Karpas-422 (cell line): ENCODE results near the gene RNF166. TPM values are rescaled to one million over a fixed set of nuclear protein-coding genes. Genes with fewer than 3 reads are reported as not detected.

Experiments
- DNase-seq: peaks from one replicate; pipeline ENCODE4 v3.0.0-alpha.2; 2015
- H2AFZ ChIP-seq: fragments of 200-600 bp; sonication (generic); 2 replicates; pipeline ENCODE4 v1.6.1; 2014; ENCODE audit warnings: antibody characterized with exemption, low read length, mixed read lengths
- H3K27ac ChIP-seq: fragments of 200-600 bp; sonication (generic); 2 replicates; pipeline ENCODE4 v1.5.1; 2014; ENCODE audit warnings: mild to moderate bottlenecking, low read length, moderate library complexity
- H3K27me3 ChIP-seq: fragments of 200-600 bp; sonication (generic); 2 replicates; pipeline ENCODE4 v1.6.1; 2014; ENCODE audit warnings: low read length, mixed read lengths
- H3K36me3 ChIP-seq: fragments of 200-600 bp; sonication (generic); 2 replicates; pipeline ENCODE4 v1.6.1; 2014; ENCODE audit warnings: low read length, mixed read lengths; ENCODE audit not compliant: insufficient read depth
- H3K4me1 ChIP-seq: fragments of 200-600 bp; sonication (generic); 2 replicates; pipeline ENCODE4 v1.6.1; 2014; ENCODE audit warnings: mild to moderate bottlenecking, low read length, mixed read lengths
- H3K4me2 ChIP-seq: fragments of 200-600 bp; sonication (generic); 2 replicates; pipeline ENCODE4 v1.6.1; 2014; ENCODE audit warnings: low read length, low read depth, mild to moderate bottlenecking; ENCODE audit not compliant: poor library complexity, severe bottlenecking
- H3K4me3 ChIP-seq: fragments of 200-600 bp; sonication (generic); 2 replicates; pipeline ENCODE4 v1.5.1; 2014; ENCODE audit warnings: mild to moderate bottlenecking, antibody characterized with exemption, low read length, mixed read lengths
- H3K79me2 ChIP-seq: fragments of 200-600 bp; sonication (generic); 2 replicates; pipeline ENCODE4 v1.6.1; 2014; ENCODE audit warnings: mild to moderate bottlenecking, low read length, mixed read lengths
- H3K9ac ChIP-seq: fragments of 200-600 bp; sonication (generic); 2 replicates; pipeline ENCODE4 v1.6.0; 2014; ENCODE audit warnings: low read length
- H3K9me2 ChIP-seq: fragments of 200-600 bp; sonication (generic), shearing (Covaris generic); replicated peaks from 2 replicates; pipeline ENCODE4 v1.6.0; 2014; ENCODE audit warnings: mild to moderate bottlenecking, low read length, moderate library complexity; ENCODE audit not compliant: insufficient read depth
- H3K9me3 ChIP-seq: fragments of 300-700, 200-600 bp; sonication (generic); 2 replicates; pipeline ENCODE4 v1.6.1; 2014; ENCODE audit warnings: low read length, mixed read lengths
- H4K20me1 ChIP-seq: fragments of 200-600 bp; sonication (generic); 2 replicates; pipeline ENCODE4 v1.6.1; 2014; ENCODE audit warnings: mild to moderate bottlenecking, antibody characterized with exemption, low read length, low read depth; ENCODE audit not compliant: insufficient read depth
- total RNA-seq: library from RNA; depleted of rRNA; stranded (reverse); fragments of >200 nt; shearing (Covaris generic); gene quantifications from 2 replicates; pipeline ENCODE4 v1.2.3, GENCODE V29; 2014; ENCODE audit warnings: low replicate concordance

The RNF166 gene
- total RNA-seq, 1 experiment from 2014 or later, result 16.9 TPM

DNA sequence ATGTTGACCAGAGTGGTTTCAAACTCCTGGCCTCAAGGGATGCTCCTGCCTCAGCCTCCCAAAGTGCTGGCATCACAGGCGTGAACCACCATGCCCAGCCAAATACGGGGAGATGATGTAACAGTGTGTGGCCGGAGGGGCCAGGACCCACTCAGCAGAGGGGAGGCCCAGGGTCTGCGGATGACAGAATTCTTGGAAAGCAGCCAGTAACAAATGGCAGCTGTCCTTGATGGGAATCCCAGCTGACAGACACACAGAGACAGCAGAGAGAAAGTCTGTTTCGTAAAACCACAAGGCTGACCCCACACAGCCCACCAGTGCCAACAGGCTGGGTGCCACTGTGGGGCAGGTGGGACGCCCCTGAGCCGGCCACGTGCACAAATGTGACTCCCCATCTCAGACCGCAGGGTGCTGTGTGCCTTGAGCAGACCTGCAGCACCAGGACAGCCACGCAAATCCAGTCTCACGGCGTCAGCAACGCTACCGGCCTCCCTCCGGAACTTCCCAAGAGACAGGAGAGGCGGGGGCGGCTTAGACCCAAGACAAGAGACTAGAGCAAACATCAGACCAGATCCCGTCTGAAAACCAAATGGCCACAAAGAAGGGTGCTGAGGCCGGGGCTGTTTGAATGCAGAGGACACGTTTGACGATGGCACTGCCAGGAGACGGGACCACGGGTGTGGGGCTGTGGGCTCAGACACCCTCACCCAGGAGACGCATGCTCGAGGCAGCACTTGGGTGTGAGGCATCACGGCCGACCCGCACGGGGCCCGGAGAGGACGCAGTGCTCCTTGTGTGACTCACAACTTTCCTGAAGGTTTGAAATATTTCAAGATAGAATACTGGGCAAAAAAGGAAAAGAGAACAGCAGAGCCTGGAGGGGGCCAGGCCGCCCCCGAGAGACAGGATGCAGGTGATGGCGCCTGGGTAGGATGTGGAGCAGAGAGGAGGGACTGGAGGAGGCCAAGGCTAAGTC is 24.7 kb upstream of the RNF166 start:
- no peaks in the 10 kb centered on the region for H3K9me2 ChIP-seq
- no peak overlapping the region for H3K27ac ChIP-seq
- H4K20me1 ChIP-seq, result no peaks in the 10 kb centered on the region
- no peaks in the 10 kb centered on the region for H3K79me2 ChIP-seq
- H3K4me3 ChIP-seq, result no peak overlapping the region
- no peak for DNase-seq
- H3K27me3 ChIP-seq, result no peaks in the 10 kb centered on the region
- no peaks in the 10 kb centered on the region for H3K4me1 ChIP-seq
- no peaks in the 10 kb centered on the region for H3K36me3 ChIP-seq
- H3K9me3 ChIP-seq, result no peaks in the 10 kb centered on the region
- no peak overlapping the region for H2AFZ ChIP-seq
- no peak overlapping the region for H3K4me2 ChIP-seq
- H3K9ac ChIP-seq, result no peak overlapping the region

DNA sequence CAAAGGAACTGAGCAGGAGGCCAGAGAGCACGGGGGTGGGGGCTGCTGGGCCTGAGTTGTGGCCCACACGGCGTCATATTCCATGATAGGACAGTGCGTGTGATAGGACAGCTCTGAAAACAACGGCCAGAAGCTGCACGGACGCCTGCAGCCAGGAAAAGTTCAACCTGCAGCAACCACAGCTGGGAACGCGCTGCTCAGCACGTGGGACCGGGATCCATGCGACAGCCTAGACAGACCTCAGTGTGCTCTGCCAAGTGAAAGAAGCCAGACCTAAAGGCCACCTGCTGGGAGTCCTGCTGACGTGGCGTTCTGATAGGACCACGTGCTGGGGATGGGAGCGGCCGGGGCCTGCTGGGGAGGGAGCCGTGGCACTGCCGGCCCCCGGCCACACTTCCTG is 21.7 kb upstream of the RNF166 start:
- peaks cover 8% of the 10 kb centered on the region; the same call in 1 of the 2 replicates for H3K4me1 ChIP-seq

DNA sequence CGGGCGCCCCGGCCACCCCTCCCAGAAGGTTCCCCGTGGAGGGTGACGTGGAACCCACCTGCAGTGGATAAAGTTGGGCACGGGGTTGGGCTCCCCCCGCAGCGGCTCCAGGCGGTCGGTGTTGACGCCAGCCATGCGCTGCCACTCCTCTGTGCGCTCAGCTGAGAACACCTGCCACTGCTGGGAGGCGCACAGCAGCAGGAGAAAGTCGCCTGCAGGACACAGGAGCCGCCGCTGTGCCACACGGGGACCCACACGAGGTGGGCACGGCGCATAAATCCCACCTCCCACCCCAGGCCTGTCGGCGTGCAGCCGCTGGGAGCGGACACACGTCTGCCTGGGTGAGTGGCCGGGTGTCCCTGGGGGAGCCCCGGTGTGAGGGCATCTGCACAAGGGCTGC is 20.8 kb upstream of the RNF166 start:
- Histone ChIP-seq H3K9me3 (no peaks in the 10 kb centered on the region), H3K27me3 (no peaks in the 10 kb centered on the region), H4K20me1 (no peaks in the 10 kb centered on the region), H3K4me1 (peaks cover 8% of the 10 kb centered on the region; the same call in 1 of the 2 replicates), H3K36me3 (no peaks in the 10 kb centered on the region), H3K9me2 (no peaks in the 10 kb centered on the region), H3K79me2 (no peaks in the 10 kb centered on the region), H3K27ac (no peak overlapping the region), H3K4me2 (no peak overlapping the region), H3K4me3 (no peak overlapping the region), H3K9ac (no peak overlapping the region), H2AFZ (no peak overlapping the region)
- DNase-seq, result no peak

More for the DNA sequence above, 21.7 kb upstream of the RNF166 start:
- H2AFZ ChIP-seq, result no peak overlapping the region
- no peaks in the 10 kb centered on the region for H3K27me3 ChIP-seq
- H3K9me3 ChIP-seq, result no peaks in the 10 kb centered on the region
- DNase-seq, result no peak
- no peak overlapping the region for H3K4me2 ChIP-seq
- H3K79me2 ChIP-seq, result no peaks in the 10 kb centered on the region
- no peaks in the 10 kb centered on the region for H3K9me2 ChIP-seq
- H3K4me3 ChIP-seq, result no peak overlapping the region
- H4K20me1 ChIP-seq, result no peaks in the 10 kb centered on the region
- H3K27ac ChIP-seq, result no peak overlapping the region
- H3K9ac ChIP-seq, result no peak overlapping the region
- no peaks in the 10 kb centered on the region for H3K36me3 ChIP-seq

DNA sequence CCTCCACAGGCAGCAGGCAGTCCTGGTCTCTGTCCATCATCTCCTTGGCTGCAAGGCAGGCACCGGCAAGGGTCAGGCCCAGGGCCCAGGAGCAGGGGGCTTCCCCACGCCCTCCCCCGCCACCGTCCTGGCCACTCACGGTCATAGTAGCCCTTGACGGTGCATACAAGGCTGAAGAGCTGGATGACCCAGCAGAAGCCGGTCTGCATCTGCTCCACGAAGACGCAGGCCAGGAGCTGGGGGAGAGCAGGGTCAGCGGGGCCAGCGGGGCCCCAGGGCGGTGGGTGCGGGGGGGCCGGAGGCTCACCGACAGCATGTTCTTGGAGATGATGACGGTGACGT is 20.2 kb upstream of the RNF166 start:
- H3K4me3 ChIP-seq, result no peak overlapping the region
- H3K27me3 ChIP-seq, result no peaks in the 10 kb centered on the region
- no peaks in the 10 kb centered on the region for H3K9me2 ChIP-seq
- no peak overlapping the region for H3K4me2 ChIP-seq
- H3K27ac ChIP-seq, result no peak overlapping the region
- H3K4me1 ChIP-seq, result peaks cover 8% of the 10 kb centered on the region; the same call in 1 of the 2 replicates
- no peaks in the 10 kb centered on the region for H3K79me2 ChIP-seq
- no peak overlapping the region for H2AFZ ChIP-seq
- H3K9me3 ChIP-seq, result no peaks in the 10 kb centered on the region
- DNase-seq, result no peak
- H4K20me1 ChIP-seq, result no peaks in the 10 kb centered on the region
- H3K9ac ChIP-seq, result no peak overlapping the region
- H3K36me3 ChIP-seq, result no peaks in the 10 kb centered on the region

DNA sequence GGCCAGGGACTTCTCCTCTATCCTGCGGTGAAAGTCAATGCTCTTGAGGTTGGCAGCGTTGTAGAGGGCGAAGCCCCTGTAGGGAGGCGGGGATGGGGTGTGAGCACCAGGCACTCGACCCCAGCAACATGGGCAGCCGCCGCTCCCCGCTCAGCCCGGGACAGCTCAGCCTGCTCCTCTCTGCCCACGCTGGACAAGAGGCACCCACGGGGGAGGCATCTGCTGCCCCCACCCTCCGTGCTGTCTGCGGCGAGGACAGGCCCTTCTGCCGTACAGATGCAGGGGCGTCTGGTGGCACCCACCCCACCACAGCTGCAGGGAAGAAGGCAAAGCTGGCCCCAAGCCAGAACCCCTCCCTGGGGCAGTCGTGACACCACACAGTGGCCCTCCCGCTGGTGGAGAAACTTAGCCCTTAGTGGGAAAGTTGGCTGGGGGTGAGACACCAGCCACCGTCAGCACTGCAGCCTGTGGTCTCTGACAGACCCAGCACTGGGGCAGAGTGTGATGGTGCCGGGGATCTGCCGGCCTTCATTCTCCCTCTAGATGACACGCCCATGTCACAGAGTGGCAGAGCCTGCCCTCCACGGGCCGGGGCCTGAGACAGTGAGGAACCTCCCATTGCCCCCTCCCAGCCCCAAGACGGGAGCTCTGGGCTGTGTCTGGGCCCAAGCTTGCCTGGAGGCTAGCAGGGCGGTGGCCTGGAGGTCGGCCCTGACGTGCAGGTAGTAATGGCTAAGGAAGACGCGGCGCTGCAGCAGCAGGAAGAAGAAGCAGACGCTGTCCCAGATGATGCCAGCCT is 19.6 kb upstream of the RNF166 start:
- no peak overlapping the region for H3K4me2 ChIP-seq
- H3K27me3 ChIP-seq, result no peaks in the 10 kb centered on the region
- no peaks in the 10 kb centered on the region for H3K79me2 ChIP-seq
- no peak overlapping the region for H3K9ac ChIP-seq
- H3K4me1 ChIP-seq, result peaks cover 8% of the 10 kb centered on the region; the same call in 1 of the 2 replicates
- H3K27ac ChIP-seq, result no peak overlapping the region
- no peak overlapping the region for H2AFZ ChIP-seq
- H3K9me3 ChIP-seq, result no peaks in the 10 kb centered on the region
- no peaks in the 10 kb centered on the region for H4K20me1 ChIP-seq
- no peaks in the 10 kb centered on the region for H3K9me2 ChIP-seq
- H3K4me3 ChIP-seq, result no peak overlapping the region
- DNase-seq, result peak; percentile 53
- H3K36me3 ChIP-seq, result no peaks in the 10 kb centered on the region

DNA sequence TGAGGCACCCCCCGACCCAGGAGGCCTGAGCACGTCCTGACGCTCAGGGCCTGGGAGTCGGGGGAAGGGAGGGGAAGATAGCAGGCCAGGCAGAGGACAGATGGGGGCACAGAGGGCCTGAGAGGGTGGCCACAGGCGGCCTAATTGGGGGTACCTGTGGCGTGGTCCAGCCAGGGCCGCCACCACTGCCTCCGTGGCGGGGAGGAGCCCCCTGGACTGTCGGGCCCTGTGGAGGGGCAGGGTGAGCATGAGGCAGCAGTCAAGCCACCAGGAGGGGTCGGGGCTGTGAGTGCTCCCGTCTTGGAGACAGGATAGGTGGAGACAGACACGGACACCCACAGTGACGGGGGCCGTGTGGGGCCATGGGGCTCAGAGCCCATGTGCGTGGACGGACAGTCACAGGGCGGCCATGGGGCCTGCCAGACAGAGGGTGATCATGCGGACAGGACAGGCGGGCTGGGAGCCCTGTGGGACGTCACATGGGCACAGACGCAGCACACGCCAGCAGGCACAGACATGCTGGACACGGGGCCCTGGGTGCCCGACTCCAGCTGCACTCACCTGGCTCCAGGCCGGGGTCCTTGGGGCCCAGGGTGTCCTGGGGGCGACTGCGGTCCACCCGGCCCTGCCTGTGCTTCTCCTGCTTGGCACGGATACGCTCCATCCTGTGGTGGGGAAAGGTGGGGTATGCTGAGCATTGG is 18.8 kb upstream of the RNF166 start:
- Histone ChIP-seq H3K27ac (no peak overlapping the region), H3K4me3 (no peak overlapping the region), H3K9ac (0 out of 2 replicates have a peak overlapping the region, but pooled peaks have one; percentile 14), H2AFZ (no peak overlapping the region), H3K9me3 (no peaks in the 10 kb centered on the region), H4K20me1 (no peaks in the 10 kb centered on the region), H3K79me2 (no peaks in the 10 kb centered on the region), H3K4me2 (peak overlapping the region; percentile 22), H3K9me2 (no peaks in the 10 kb centered on the region), H3K27me3 (no peaks in the 10 kb centered on the region), H3K4me1 (peaks cover 8% of the 10 kb centered on the region; the same call in 1 of the 2 replicates), H3K36me3 (no peaks in the 10 kb centered on the region)
- no peak for DNase-seq

DNA sequence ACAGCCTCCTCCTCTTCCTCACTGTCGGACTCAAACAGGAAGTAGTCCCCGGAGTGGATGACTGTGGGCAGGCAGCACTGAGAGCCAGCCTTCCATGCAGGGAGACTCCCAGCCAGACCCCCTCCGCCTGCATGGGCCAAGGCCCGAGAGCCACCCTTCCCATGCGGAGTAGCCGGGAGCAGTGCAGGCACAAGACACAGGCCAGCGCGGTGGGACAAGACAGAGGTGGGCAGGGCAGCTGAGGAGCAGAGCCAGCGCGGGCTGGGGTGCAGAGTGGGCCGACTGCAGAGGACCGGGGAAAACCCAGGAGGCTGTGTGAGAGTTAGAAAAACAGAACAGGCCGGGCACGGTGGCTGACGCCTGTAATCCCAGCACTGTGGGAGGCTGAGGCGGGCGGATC is 17.7 kb upstream of the RNF166 start:
- DNase-seq, result no peak
- no peaks in the 10 kb centered on the region for H3K36me3 ChIP-seq
- peaks cover 8% of the 10 kb centered on the region; the same call in 1 of the 2 replicates for H3K4me1 ChIP-seq
- no peaks in the 10 kb centered on the region for H3K27me3 ChIP-seq
- H3K27ac ChIP-seq, result no peak overlapping the region
- no peak overlapping the region for H3K9ac ChIP-seq
- no peak overlapping the region for H2AFZ ChIP-seq
- no peaks in the 10 kb centered on the region for H3K9me3 ChIP-seq
- no peaks in the 10 kb centered on the region for H4K20me1 ChIP-seq
- no peak overlapping the region for H3K4me2 ChIP-seq
- H3K4me3 ChIP-seq, result no peak overlapping the region
- H3K79me2 ChIP-seq, result no peaks in the 10 kb centered on the region
- H3K9me2 ChIP-seq, result no peaks in the 10 kb centered on the region
